ENCODE data around the gene SYT4.

DNA sequence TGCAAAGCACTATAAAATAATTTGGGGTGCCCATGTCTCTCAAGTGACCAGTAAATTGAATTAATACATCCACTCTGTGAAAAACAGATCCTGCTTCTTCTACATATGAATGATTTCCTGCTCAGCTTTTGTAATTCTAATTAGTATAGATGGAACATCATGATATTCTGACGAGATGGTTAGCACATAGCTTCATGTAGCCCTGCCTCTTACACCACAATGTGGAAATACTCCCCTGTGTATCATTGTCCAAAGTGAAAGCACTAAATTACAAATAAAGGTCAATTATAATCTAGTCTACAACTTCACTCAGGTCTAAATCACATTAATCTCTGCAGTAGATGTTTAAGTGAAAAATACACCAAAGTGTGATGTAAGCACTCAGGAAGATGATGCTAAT, 32.9 kb upstream of the SYT4 start:
- no peak for TF ChIP-seq POLR2A (IDR thresholded peaks at IDR 0.05)
- TF ChIP-seq CTCF (IDR thresholded peaks at IDR 0.05) = no peak

All from body of pancreas (tissue), 4 donors.